NCI-H1048 (cell line): ENCODE measurements around the gene MBNL2.

Experiments used
- DNase-seq: peaks from one replicate; lab custom pipeline; 2025; lab: John Stamatoyannopoulos, UW

The MBNL2 gene

GRCh38 chr13:97423300-97424045 is 201.3 kb downstream of the MBNL2 start:
- DNase-seq, result no peak

GRCh38 chr13:97425590-97425989 is 203.5 kb downstream of the MBNL2 start:
- no peak for DNase-seq

- no peak for DNase-seq
Observed at GRCh38 chr13:97426695-97427094, 204.6 kb downstream of the MBNL2 start.

GRCh38 chr13:97429681-97430081 is 207.5 kb downstream of the MBNL2 start:
- no peak for DNase-seq

- DNase-seq, result no peak
Observed at GRCh38 chr13:97430296-97430695, 208.2 kb downstream of the MBNL2 start.

- no peak for DNase-seq
Observed at GRCh38 chr13:97431171-97431764, 209.1 kb downstream of the MBNL2 start.

GRCh38 chr13:97432232-97432916 is 210.2 kb downstream of the MBNL2 start:
- no peak for DNase-seq

- peak; percentile 79 for DNase-seq
Observed at GRCh38 chr13:97432917-97433726, 211.0 kb downstream of the MBNL2 start.

- peak; percentile 84 for DNase-seq
Observed at GRCh38 chr13:97433727-97434396, 211.7 kb downstream of the MBNL2 start, which contains the start of gene RAP2A. Gene RAP2A (plus strand): TSS chr13:97434169. CDS start chr13:97434471, 302 bp downstream.

GRCh38 chr13:97434397-97435201 is 212.5 kb downstream of the MBNL2 start:
- no peak for DNase-seq

GRCh38 chr13:97435323-97435722 is 213.2 kb downstream of the MBNL2 start:
- DNase-seq, result no peak

GRCh38 chr13:97435794-97436193 is 213.7 kb downstream of the MBNL2 start:
- no peak for DNase-seq

GRCh38 chr13:97436845-97437244 is 214.7 kb downstream of the MBNL2 start:
- DNase-seq, result no peak

GRCh38 chr13:97437729-97438128 is 215.6 kb downstream of the MBNL2 start:
- no peak for DNase-seq

GRCh38 chr13:97438856-97439595 is 216.9 kb downstream of the MBNL2 start:
- no peak for DNase-seq

GRCh38 chr13:97440598-97441170 is 218.6 kb downstream of the MBNL2 start:
- no peak for DNase-seq

- no peak for DNase-seq
Observed at GRCh38 chr13:97441368-97441767, 219.2 kb downstream of the MBNL2 start.
